GM23338 (cell line): ENCODE results near the gene IL17C. TPM values are rescaled to one million over a fixed set of nuclear protein-coding genes. Genes with fewer than 3 reads are reported as not detected.
A peak's percentile ranks its signal among the peaks of the same experiment; 100 is the strongest.

Experiments
- ATAC-seq: fragments of 200-7000 bp; cut with Tn5 transposase; 3 replicates; pipeline ENCODE4 v1.9.1; 2020
- DNase-seq: peaks from one replicate; pipeline ENCODE4 v3.0.0-alpha.2; 2015; ENCODE audit warnings: low spot score
- H2AFZ ChIP-seq: fragments of 200-600 bp; sonication (generic); 2 replicates; pipeline ENCODE4 v1.8.0; 2016; ENCODE audit warnings: antibody characterized with exemption, mild to moderate bottlenecking, moderate library complexity
- H3F3A ChIP-seq: fragments of 200-600 bp; sonication (generic); replicated peaks from 2 replicates; pipeline ENCODE4 v1.8.0; 2017; ENCODE audit warnings: antibody characterized with exemption, mixed run types, low read depth
- H3K27ac ChIP-seq: fragments of 200-600 bp; sonication (generic); 2 replicates; pipeline ENCODE4 v1.6.1; 2016; ENCODE audit warnings: low read depth
- H3K27me3 ChIP-seq: fragments of 200-600 bp; sonication (generic); 2 replicates; pipeline ENCODE4 v1.8.0; 2016; ENCODE audit warnings: mild to moderate bottlenecking, mixed run types, moderate library complexity; ENCODE audit not compliant: insufficient read depth
- H3K36me3 ChIP-seq: fragments of 200-600 bp; sonication (generic); 2 replicates; pipeline ENCODE4 v1.8.0; 2016; ENCODE audit warnings: mild to moderate bottlenecking; ENCODE audit not compliant: insufficient read depth
- H3K4me1 ChIP-seq: fragments of 200-600 bp; sonication (generic); 2 replicates; pipeline ENCODE4 v1.8.0; 2016; ENCODE audit warnings: mild to moderate bottlenecking, moderate library complexity; ENCODE audit not compliant: insufficient read depth
- H3K4me2 ChIP-seq: fragments of 200-600 bp; sonication (generic); 2 replicates; pipeline ENCODE4 v1.7.1; 2017; ENCODE audit warnings: mixed run types
- H3K4me3 ChIP-seq: fragments of 200-600 bp; sonication (generic); 2 replicates; pipeline ENCODE4 v1.6.1; 2016; ENCODE audit warnings: mixed run types
- H3K79me2 ChIP-seq: fragments of 200-600 bp; sonication (generic); replicated peaks from 2 replicates; pipeline ENCODE4 v1.8.0; 2017; ENCODE audit warnings: mild to moderate bottlenecking; ENCODE audit not compliant: insufficient read depth
- H3K9me2 ChIP-seq: fragments of 200-600 bp; sonication (generic); 2 replicates; pipeline ENCODE4 v1.8.0; 2017; ENCODE audit not compliant: insufficient read depth
- H4K20me1 ChIP-seq: fragments of 200-600 bp; sonication (generic); replicated peaks from 2 replicates; pipeline ENCODE4 v1.8.0; 2017; ENCODE audit warnings: mild to moderate bottlenecking; ENCODE audit not compliant: insufficient read depth
- H3K27ac Mint-ChIP-seq: 2 replicates; pipeline ENCODE4 v1.8.0; 2020; ENCODE audit warnings: inconsistent platforms, mild to moderate bottlenecking, moderate library complexity, mixed read lengths
- H3K27me3 Mint-ChIP-seq: 3 replicates; pipeline ENCODE4 v1.8.0; 2022; ENCODE audit warnings: low read depth, mild to moderate bottlenecking, moderate library complexity, mixed read lengths, inconsistent platforms; ENCODE audit not compliant: insufficient read depth, poor library complexity
- H3K36me3 Mint-ChIP-seq: 3 replicates; pipeline ENCODE4 v1.8.0; 2021; ENCODE audit warnings: low read depth, mild to moderate bottlenecking, inconsistent platforms, moderate library complexity, mixed read lengths
- H3K4me1 Mint-ChIP-seq: 3 replicates; pipeline ENCODE4 v1.8.0; 2020; ENCODE audit warnings: mild to moderate bottlenecking, inconsistent platforms, mixed read lengths
- H3K4me3 Mint-ChIP-seq: 3 replicates; pipeline ENCODE4 v1.8.0; 2021; ENCODE audit warnings: moderate library complexity, mild to moderate bottlenecking, inconsistent platforms, mixed read lengths
- H3K9me3 Mint-ChIP-seq: 3 replicates; pipeline ENCODE4 v1.8.0; 2020; ENCODE audit warnings: moderate library complexity, mild to moderate bottlenecking, inconsistent platforms, mixed read lengths
- CREB1 ChIP-seq: fragments of 250-450 bp; sonication (Bioruptor Pico); IDR thresholded peaks from 2 replicates; pipeline ENCODE4 v1.5.0; 2020; ENCODE audit warnings: low read depth, mild to moderate bottlenecking, moderate library complexity
- CTCF ChIP-seq, 2 experiments: fragments of 200-600 bp in 1 of 2; sonication (generic) in 1 of 2; conservative IDR thresholded peaks; 2 replicates each; pipeline versions ENCODE4 v1.5.1 to v1.6.1; 2016 to 2017; ENCODE audit warnings: antibody characterized with exemption in 2 of 2, low read depth in 2 of 2, mild to moderate bottlenecking in 2 of 2, moderate library complexity in 1 of 2
- ETS1 ChIP-seq: IDR thresholded peaks from 2 replicates; pipeline ENCODE4 v1.6.1; 2016; ENCODE audit warnings: antibody characterized with exemption
- EZH2 ChIP-seq: fragments of 200-600 bp; sonication (generic); IDR thresholded peaks from one replicate; pipeline ENCODE4 v1.8.0; 2017; ENCODE audit warnings: antibody characterized with exemption, mild to moderate bottlenecking, low read depth; ENCODE audit not compliant: unreplicated experiment
- JUNB ChIP-seq: IDR thresholded peaks from one replicate; pipeline ENCODE4 v1.6.1; 2016; ENCODE audit warnings: antibody characterized with exemption; ENCODE audit not compliant: unreplicated experiment
- POLR2AphosphoS5 ChIP-seq: IDR thresholded peaks from 2 replicates; pipeline ENCODE4 v1.6.1; 2016; ENCODE audit warnings: antibody characterized with exemption, low read depth
- ZNF114 ChIP-seq: fragments of 250-450 bp; sonication (Bioruptor Pico); IDR thresholded peaks from 2 replicates; pipeline ENCODE4 v1.5.0; 2020; ENCODE audit warnings: mild to moderate bottlenecking, moderate library complexity
- ZNF462 ChIP-seq: fragments of 250-450 bp; sonication (Bioruptor Pico); IDR thresholded peaks from 2 replicates; pipeline ENCODE4 v1.5.0; 2020; ENCODE audit warnings: mild to moderate bottlenecking, moderate library complexity
- polyA plus RNA-seq: library from polyadenylated mRNA; unstranded; fragments of >200 nt; fragmentation: Nextera tagmentation; extraction: Ambion mirVana; gene quantifications from 2 replicates; pipeline ENCODE4 v1.2.1, GENCODE V29; 2016
- total RNA-seq: library from RNA; depleted of rRNA; stranded (reverse); fragments of >200 nt; shearing (Covaris generic); gene quantifications from 2 replicates; pipeline ENCODE4 v1.2.3, GENCODE V29; 2014

Gene IL17C
- total and polyA plus RNA-seq, 2 experiments from 2014 or later = 2.7 to 3.9 TPM

- peaks cover 37% of the 10 kb centered on the region for H3K36me3 Mint-ChIP-seq
- ATAC-seq = peak; percentile 54; the same call in 2 of the 3 replicates
These were observed 44.9 kb upstream of the IL17C start for GRCh38 chr16:88593489-88593888.

More at GRCh38 chr16:88593489-88593888, 44.9 kb upstream of the IL17C start:
- Histone ChIP-seq H3K4me1 (no peaks in the 10 kb centered on the region), H3F3A (peaks cover 4% of the 10 kb centered on the region; the same call in 1 of the 2 replicates), H4K20me1 (peaks cover 23% of the 10 kb centered on the region; the same call in 1 of the 2 replicates), H2AFZ (no peak overlapping the region), H3K27me3 (no peaks in the 10 kb centered on the region), H3K4me2 (no peak overlapping the region), H3K79me2 (peaks cover 45% of the 10 kb centered on the region), H3K36me3 (peaks cover 5% of the 10 kb centered on the region; the same call in 1 of the 2 replicates), H3K4me3 (no peak overlapping the region), H3K9me2 (no peaks in the 10 kb centered on the region), H3K27ac (no peak overlapping the region)
- TF ChIP-seq CREB1 (CRISPR knock-in tag) (no peak), EZH2 (no peak), POLR2AphosphoS5 (no peak), JUNB (no peak), ETS1 (no peak), ZNF114 (no peak), CTCF (conservative IDR thresholded peaks at IDR 0.05; ENCODE audit: low read depth in 2 of 2) (no peak), ZNF462 (CRISPR knock-in tag) (no peak)
- Mint-ChIP-seq H3K9me3 (no peaks in the 10 kb centered on the region), H3K4me3 (no peak overlapping the region), H3K27ac (no peak overlapping the region), H3K4me1 (no peaks in the 10 kb centered on the region), H3K27me3 (peaks cover 1% of the 10 kb centered on the region)
- peak; percentile 35 for DNase-seq
